ENCODE results near the gene BUB1.
A peak's percentile ranks its signal among the peaks of the same experiment; 100 is the strongest.

The BUB1 gene

DNA sequence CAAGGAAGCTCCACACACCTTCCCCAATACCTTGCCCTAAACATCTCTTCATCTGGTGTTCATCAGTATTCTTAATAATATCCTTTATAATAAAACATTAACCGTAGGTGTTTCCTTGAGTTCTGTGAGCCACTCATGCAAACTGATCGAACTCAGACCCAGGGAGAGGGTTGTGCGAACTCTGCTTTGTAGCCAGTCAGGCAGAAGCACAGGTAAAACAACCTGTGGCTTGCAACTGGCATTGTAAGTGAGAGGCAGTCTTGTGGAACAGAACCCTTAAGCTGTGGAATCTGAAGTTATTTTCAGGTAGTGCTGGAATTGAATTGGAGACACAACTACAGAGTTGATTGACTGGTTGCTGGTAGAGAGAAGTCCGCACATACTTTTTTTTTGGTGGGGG lies 4.7 kb downstream of the BUB1 start:
- no peak for TF ChIP-seq RAD21 (IDR thresholded peaks at IDR 0.05; ENCODE audit: low read depth)

DNA sequence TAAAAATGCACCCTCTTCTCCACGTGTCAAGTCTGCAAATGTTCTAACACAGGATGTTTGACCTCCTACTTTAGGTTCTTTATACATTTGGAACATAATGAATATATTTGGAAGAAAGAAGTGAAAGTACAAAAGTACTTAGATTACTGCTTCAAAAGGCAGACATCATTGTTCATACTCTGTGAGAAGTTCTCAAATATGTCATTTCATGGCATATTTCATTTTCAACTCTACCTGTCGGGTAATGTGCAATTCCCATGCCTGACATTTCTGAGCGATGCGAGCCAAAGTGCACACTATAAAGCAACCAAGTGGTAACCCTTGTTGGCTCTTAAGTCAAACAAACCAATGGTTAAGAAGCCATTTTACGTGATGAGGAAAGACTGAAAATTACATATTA lies 7.0 kb downstream of the BUB1 start:
- TF ChIP-seq NFIC (IDR thresholded peaks at IDR 0.05) (no peak), TCF12 (IDR thresholded peaks at IDR 0.05; ENCODE audit: low read depth) (no peak), EGR1 (IDR thresholded peaks at IDR 0.05) (no peak), EP300 (IDR thresholded peaks at IDR 0.05; ENCODE audit: borderline replicate concordance) (no peak), TAF1 (IDR thresholded peaks at IDR 0.05; ENCODE audit: low read depth) (no peak), FOXM1 (IDR thresholded peaks at IDR 0.05; ENCODE audit: borderline replicate concordance, low read depth) (no peak), ZBTB7A (IDR thresholded peaks at IDR 0.05; ENCODE audit: low read depth) (no peak)

DNA sequence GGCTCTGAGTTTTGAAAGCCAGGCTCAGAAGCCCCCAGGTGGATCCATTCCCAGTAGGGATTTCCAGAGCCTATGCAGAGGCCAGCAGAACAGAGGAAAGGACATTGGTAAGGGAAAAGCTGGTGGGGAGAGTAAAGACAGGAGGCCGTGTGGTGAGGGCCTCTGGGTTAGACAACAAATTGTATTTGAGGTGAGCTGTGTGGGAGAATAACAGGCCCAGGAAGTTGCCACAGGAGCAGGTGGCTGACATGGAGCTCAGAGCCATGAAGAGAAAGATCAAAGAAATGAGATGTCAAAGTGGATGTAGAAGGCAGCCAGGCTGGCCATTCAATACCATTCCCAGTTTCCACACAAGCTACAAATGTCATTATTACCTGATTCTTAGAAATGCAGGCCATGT lies 8.8 kb downstream of the BUB1 start:
- TF ChIP-seq CEBPB (IDR thresholded peaks at IDR 0.05) (no peak), CREB1 (IDR thresholded peaks at IDR 0.05; ENCODE audit: low read depth) (no peak), TAF1 (IDR thresholded peaks at IDR 0.05; ENCODE audit: low read depth) (no peak), YY1 (IDR thresholded peaks at IDR 0.05; ENCODE audit: low read depth) (no peak)

DNA sequence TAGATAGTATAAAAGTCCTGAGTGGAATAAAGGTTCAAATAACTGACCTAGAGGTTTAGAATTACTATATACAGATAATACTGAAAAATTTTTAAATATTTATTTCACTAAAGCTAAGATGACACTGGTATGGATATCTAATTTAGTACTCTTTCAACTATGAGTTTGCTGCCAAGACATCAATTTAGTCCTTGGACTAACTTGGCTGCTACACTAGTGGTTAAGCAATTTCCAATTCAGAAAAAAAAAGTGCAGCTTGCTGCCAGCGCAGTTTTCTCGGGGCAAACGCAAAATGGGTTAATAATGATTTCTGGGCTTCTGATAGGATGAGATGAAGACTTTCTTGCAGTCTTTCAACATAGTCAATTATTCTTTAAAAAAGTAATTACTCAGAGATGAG lies 10.8 kb downstream of the BUB1 start:
- TF ChIP-seq, protein P1, sequence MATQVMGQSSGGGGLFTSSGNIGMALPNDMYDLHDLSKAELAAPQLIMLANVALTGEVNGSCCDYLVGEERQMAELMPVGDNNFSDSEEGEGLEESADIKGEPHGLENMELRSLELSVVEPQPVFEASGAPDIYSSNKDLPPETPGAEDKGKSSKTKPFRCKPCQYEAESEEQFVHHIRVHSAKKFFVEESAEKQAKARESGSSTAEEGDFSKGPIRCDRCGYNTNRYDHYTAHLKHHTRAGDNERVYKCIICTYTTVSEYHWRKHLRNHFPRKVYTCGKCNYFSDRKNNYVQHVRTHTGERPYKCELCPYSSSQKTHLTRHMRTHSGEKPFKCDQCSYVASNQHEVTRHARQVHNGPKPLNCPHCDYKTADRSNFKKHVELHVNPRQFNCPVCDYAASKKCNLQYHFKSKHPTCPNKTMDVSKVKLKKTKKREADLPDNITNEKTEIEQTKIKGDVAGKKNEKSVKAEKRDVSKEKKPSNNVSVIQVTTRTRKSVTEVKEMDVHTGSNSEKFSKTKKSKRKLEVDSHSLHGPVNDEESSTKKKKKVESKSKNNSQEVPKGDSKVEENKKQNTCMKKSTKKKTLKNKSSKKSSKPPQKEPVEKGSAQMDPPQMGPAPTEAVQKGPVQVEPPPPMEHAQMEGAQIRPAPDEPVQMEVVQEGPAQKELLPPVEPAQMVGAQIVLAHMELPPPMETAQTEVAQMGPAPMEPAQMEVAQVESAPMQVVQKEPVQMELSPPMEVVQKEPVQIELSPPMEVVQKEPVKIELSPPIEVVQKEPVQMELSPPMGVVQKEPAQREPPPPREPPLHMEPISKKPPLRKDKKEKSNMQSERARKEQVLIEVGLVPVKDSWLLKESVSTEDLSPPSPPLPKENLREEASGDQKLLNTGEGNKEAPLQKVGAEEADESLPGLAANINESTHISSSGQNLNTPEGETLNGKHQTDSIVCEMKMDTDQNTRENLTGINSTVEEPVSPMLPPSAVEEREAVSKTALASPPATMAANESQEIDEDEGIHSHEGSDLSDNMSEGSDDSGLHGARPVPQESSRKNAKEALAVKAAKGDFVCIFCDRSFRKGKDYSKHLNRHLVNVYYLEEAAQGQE (IDR thresholded peaks at IDR 0.05; ENCODE audit: low read depth), result no peak
- TF ChIP-seq CEBPB (IDR thresholded peaks at IDR 0.05), result no peak

DNA sequence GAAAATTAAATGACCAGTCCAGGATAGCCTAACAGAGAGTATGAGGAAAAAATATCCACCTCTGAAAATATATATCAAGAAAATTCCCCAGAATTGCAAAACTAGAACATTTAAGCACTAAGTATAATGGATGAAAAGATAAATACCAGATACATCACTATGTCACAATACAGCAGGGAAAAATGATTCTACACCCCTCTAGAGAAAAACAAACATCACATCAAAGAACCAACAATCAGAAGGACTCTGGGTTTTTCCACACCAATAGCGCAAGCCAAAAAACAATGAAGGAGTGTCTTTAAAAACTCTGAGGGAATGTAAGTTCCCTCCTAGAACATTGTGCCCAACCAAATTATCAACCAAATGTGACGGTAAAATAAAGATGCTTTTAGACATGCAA lies 13.7 kb downstream of the BUB1 start:
- TF ChIP-seq TEAD4 (IDR thresholded peaks at IDR 0.05), result no peak
- TF ChIP-seq TAF1 (IDR thresholded peaks at IDR 0.05; ENCODE audit: low read depth), result no peak
- TF ChIP-seq YY1 (IDR thresholded peaks at IDR 0.05; ENCODE audit: low read depth), result no peak
- no peak for TF ChIP-seq ZBTB7A (IDR thresholded peaks at IDR 0.05; ENCODE audit: low read depth)
- TF ChIP-seq NFIC (IDR thresholded peaks at IDR 0.05), result no peak
- TF ChIP-seq CREB1 (IDR thresholded peaks at IDR 0.05; ENCODE audit: low read depth), result no peak
- TF ChIP-seq CEBPB (IDR thresholded peaks at IDR 0.05), result no peak
- TF ChIP-seq FOXM1 (IDR thresholded peaks at IDR 0.05; ENCODE audit: borderline replicate concordance, low read depth), result no peak
- no peak for TF ChIP-seq EP300 (IDR thresholded peaks at IDR 0.05; ENCODE audit: borderline replicate concordance)
- no peak for TF ChIP-seq RAD21 (IDR thresholded peaks at IDR 0.05; ENCODE audit: low read depth)

DNA sequence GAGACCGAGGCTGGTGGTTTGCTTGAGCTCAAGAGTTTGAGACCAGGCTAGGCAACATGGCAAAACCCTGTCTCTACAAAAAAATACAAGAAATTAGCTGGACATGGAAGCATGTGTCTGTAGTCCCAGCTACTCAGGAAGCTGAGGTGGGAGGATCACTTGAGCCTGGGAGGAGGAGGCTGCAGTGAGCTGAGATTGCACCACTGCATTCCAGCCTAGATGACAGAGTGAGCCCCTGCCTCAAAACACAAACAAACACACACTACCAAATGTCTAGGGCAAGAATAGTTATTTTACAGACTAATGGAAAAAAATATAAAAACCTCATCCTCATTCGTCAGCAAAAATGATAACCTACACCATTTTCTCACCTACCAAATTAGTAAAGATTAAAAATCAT lies 15.3 kb downstream of the BUB1 start:
- TF ChIP-seq NFIC (IDR thresholded peaks at IDR 0.05) (no peak), RAD21 (IDR thresholded peaks at IDR 0.05; ENCODE audit: low read depth) (no peak), CEBPB (IDR thresholded peaks at IDR 0.05) (no peak), EP300 (IDR thresholded peaks at IDR 0.05; ENCODE audit: borderline replicate concordance) (no peak), TEAD4 (IDR thresholded peaks at IDR 0.05) (no peak), TCF12 (IDR thresholded peaks at IDR 0.05; ENCODE audit: low read depth) (no peak)
- TF ChIP-seq, protein P2, sequence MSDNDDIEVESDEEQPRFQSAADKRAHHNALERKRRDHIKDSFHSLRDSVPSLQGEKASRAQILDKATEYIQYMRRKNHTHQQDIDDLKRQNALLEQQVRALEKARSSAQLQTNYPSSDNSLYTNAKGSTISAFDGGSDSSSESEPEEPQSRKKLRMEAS (IDR thresholded peaks at IDR 0.05), result no peak

DNA sequence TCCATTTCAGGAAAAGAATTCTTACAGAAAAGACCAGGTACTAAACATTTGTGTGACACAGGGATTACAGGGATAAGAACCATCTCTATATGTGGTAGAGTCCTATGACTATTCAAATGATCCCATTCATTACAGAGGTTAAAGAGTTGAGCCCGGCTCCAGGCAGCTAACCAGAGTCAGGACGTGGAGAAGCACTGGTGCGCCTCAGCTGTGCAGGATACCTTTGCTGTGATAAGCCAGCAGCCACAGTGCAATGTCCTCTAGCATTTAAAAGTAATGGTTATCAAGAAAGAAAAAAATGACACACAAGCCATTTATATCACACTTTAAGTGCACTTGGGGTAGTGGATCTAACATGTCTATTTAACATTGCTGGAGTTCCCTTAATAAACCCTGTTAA lies 17.3 kb downstream of the BUB1 start:
- TF ChIP-seq TEAD4 (IDR thresholded peaks at IDR 0.05), result no peak
- TF ChIP-seq CREB1 (IDR thresholded peaks at IDR 0.05; ENCODE audit: low read depth), result no peak
- TF ChIP-seq, protein P3, sequence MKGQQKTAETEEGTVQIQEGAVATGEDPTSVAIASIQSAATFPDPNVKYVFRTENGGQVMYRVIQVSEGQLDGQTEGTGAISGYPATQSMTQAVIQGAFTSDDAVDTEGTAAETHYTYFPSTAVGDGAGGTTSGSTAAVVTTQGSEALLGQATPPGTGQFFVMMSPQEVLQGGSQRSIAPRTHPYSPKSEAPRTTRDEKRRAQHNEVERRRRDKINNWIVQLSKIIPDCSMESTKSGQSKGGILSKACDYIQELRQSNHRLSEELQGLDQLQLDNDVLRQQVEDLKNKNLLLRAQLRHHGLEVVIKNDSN (IDR thresholded peaks at IDR 0.05), result no peak
- no peak for TF ChIP-seq CEBPB (IDR thresholded peaks at IDR 0.05)
- no peak for TF ChIP-seq EGR1 (IDR thresholded peaks at IDR 0.05)
- no peak for TF ChIP-seq RAD21 (IDR thresholded peaks at IDR 0.05; ENCODE audit: low read depth)
- no peak for TF ChIP-seq TCF12 (IDR thresholded peaks at IDR 0.05; ENCODE audit: low read depth)
- TF ChIP-seq FOXM1 (IDR thresholded peaks at IDR 0.05; ENCODE audit: borderline replicate concordance, low read depth), result no peak
- TF ChIP-seq, protein P1 (IDR thresholded peaks at IDR 0.05; ENCODE audit: low read depth), result no peak
- TF ChIP-seq TAF1 (IDR thresholded peaks at IDR 0.05; ENCODE audit: low read depth), result no peak

DNA sequence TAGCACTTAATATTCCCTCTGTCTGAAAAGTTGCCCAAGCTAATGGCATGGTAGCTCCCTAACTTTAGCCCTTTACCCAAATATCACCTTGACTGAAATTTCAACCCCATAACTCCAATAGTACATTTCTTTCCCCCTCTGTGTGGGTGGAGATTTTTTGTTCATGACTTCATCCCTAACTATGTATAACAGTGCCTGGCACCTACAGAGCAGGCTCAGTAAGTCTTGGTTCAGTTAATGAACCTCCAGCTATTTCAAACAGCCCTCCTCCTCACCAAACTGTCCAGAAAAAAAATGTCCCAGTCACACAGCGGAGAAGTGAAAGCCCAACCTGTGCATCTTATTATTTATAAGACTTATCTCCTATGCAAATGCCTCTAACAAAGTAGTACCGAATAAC lies 18.6 kb downstream of the BUB1 start:
- TF ChIP-seq EGR1 (IDR thresholded peaks at IDR 0.05), result 0 out of 2 replicates have a peak, but pooled peaks have one; percentile 41
- TF ChIP-seq RAD21 (IDR thresholded peaks at IDR 0.05; ENCODE audit: low read depth), result no peak
